Measurements from ENCODE around the gene SNRPB2.

The SNRPB2 gene

DNA sequence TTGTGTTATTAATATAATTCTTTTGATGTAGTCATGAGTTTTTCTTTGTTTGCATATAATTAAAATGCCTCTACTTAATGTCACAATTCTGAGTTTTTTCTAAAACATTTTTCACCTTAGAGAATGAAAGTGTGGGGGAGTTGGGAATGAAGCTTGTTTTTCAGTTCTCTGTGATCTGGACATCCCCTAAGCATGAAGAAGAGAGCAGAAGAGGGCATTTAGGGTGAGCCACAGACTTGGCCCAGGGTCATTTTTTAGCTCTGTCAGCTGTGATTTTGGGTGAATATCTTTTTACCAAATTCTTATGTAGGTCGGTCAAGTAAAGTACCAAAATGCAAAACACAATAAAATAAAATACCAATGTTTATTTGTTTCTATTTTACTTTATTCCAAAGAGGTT is 22.3 kb downstream of the SNRPB2 start:
- peaks cover 14% of the 10 kb centered on the region for H3K27me3 Mint-ChIP-seq

DNA sequence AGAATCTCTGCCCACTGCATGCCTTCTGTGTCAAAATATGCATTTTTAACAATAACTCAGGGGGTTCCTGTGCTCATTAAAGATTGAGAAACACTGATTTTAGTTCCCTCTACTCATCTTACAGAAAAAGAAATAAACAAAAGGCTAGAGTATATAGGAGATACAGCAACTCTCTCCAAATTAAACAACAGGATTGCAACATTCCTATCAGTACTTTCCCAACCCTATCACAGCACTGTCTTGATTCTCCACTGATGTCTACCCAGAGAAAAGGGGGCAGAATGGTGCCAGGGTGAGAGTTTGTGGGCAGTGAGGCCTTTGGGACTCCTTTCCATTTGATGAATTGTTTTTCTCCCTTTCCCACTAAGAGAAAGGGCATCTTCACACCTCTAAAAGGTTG is 23.1 kb downstream of the SNRPB2 start:
- Mint-ChIP-seq H3K27ac (no peak overlapping the region), H3K36me3 (ENCODE audit: low read depth) (no peaks in the 10 kb centered on the region), H3K9me3 (peaks cover 6% of the 10 kb centered on the region), H3K4me3 (no peak overlapping the region), H3K27me3 (peaks cover 18% of the 10 kb centered on the region), H3K4me1 (ENCODE audit: low read depth) (no peaks in the 10 kb centered on the region)

More for the DNA sequence above, 22.3 kb downstream of the SNRPB2 start:
- H3K4me3 Mint-ChIP-seq, result no peak overlapping the region
- H3K9me3 Mint-ChIP-seq, result peaks cover 6% of the 10 kb centered on the region
- H3K36me3 Mint-ChIP-seq (ENCODE audit: low read depth), result no peaks in the 10 kb centered on the region
- no peak overlapping the region for H3K27ac Mint-ChIP-seq
- H3K4me1 Mint-ChIP-seq (ENCODE audit: low read depth), result no peaks in the 10 kb centered on the region

DNA sequence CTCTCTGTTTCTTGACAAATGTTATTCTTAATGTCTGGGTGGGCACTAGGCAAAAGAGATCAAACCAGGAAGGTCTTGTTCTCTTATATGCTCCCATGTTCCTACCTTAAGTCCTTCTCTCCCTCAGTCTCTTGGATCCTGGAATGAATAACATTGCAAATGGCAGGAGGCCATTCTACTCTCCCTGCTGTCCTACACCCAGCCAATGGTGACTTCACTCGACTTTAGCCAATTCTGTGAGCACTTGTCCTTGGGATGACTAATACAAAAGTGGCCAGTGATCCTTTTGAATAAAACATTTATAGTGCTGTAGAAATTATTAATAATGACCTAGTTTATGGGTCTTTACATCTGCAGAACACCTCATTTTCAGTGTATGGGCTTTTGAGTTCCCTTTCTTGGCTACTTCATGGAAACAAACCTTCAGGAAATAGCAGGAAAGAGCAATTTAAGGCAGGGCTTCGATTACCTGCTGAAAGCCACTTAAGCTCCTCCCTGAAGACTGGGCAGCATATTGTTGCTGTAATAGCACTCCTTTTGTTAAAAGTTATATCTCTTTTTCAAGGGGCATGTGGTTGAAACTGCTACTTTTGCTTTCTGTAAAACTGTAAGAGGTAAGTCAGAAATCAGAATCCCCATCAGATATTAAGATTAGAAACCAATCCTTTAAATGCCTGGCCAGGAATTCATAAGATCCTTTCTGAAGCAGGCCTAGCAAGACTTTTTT is 28.8 kb downstream of the SNRPB2 start:
- H3K9me3 Mint-ChIP-seq, result peaks cover 6% of the 10 kb centered on the region
- no peaks in the 10 kb centered on the region for H3K36me3 Mint-ChIP-seq (ENCODE audit: low read depth)
- H3K27ac Mint-ChIP-seq, result no peak overlapping the region
- H3K4me1 Mint-ChIP-seq (ENCODE audit: low read depth), result no peaks in the 10 kb centered on the region
- H3K4me3 Mint-ChIP-seq, result no peak overlapping the region
- peaks cover 22% of the 10 kb centered on the region for H3K27me3 Mint-ChIP-seq

DNA sequence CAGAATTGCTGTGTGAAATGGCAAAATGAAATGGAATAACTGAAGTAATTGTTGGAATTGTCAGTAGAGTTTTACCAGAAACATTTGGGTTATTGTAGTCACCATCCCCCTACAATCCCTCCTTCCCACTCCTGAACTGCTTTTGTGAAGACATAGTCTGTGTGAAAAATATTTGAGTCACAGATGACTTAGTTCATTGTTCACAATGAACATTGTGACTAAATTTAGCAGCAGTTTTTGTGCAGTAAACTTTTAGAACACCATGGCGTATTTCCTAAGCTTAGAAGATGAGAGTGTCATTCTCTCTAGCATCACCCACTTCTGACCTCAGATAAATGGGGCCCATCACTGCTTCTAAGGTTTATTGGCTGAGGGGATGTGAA is 29.3 kb downstream of the SNRPB2 start:
- Mint-ChIP-seq H3K4me3 (no peak overlapping the region), H3K27me3 (peaks cover 23% of the 10 kb centered on the region), H3K9me3 (peaks cover 6% of the 10 kb centered on the region), H3K27ac (no peak overlapping the region), H3K4me1 (ENCODE audit: low read depth) (no peaks in the 10 kb centered on the region), H3K36me3 (ENCODE audit: low read depth) (no peaks in the 10 kb centered on the region)

DNA sequence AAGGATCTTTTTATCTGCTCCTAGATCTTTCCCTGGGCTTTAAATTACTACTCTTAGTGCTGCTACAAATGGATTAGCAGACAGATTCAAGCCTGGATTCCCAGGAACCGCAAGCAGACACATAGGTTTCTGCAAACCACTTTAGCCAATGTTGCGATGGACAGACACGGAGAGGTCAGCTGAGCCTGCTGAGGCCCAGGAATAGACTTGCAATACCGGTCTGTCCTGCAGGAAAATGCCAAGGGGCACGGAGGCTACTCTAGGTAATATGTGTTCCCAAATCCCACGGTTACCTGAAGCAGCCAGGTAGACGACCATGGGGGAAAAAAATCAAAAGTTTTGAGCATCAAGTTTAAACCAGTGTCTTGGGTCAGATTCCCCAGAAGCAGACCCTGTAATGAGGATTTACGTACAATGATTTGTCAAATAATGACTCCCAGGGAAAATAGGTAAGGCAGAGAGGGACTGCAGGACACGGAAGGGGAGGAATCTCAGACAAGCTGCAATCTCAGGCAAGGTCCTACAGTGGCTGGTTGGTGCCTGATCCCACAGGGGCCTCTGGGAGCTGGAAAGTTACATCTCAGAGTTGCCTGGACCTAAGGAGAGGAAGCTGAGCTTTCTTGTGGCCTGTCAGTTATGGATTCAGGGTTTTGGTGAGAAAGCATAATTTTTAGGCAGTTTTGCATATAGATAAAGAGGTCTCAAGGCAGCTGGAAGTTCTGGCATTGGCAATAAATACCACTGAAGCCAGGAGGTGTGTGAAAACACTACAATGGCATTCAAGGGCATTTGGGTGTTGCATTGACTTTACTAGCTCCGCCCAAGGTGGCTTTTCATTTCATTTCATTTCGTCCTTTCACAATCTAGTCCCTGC is 30.8 kb downstream of the SNRPB2 start:
- H3K36me3 Mint-ChIP-seq (ENCODE audit: low read depth), result no peaks in the 10 kb centered on the region
- no peak overlapping the region for H3K4me3 Mint-ChIP-seq
- H3K27ac Mint-ChIP-seq, result no peak overlapping the region
- peaks cover 6% of the 10 kb centered on the region for H3K9me3 Mint-ChIP-seq
- H3K27me3 Mint-ChIP-seq, result peaks cover 29% of the 10 kb centered on the region
- H3K4me1 Mint-ChIP-seq (ENCODE audit: low read depth), result no peaks in the 10 kb centered on the region

DNA sequence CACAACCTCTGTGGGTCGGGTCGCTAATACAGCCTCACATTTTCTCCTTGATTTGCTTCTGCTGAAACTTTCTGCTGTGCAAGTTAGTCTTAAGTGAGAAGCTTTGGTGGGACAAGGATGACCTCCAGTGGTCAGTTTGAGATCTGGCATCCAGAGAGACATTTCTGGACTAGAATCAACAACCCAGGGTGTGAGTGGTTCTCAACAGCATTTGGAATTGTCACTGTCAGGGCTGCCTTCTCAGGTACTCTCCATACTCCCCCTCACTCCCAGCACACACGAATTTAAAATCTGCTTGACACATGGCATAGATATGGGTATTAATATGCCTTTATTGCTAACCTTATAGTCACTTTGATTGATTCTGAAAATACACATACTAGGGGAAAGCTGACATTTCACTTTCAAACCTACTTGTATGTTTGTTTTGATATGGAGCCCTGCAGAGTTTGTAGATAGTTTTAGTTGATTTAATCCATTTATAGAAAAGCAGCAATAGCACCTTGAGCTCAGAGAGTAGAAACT is 31.5 kb downstream of the SNRPB2 start:
- peaks cover 34% of the 10 kb centered on the region for H3K27me3 Mint-ChIP-seq
- H3K4me3 Mint-ChIP-seq, result no peak overlapping the region
- peaks cover 2% of the 10 kb centered on the region for H3K9me3 Mint-ChIP-seq
- no peaks in the 10 kb centered on the region for H3K4me1 Mint-ChIP-seq (ENCODE audit: low read depth)
- no peak overlapping the region for H3K27ac Mint-ChIP-seq
- no peaks in the 10 kb centered on the region for H3K36me3 Mint-ChIP-seq (ENCODE audit: low read depth)

DNA sequence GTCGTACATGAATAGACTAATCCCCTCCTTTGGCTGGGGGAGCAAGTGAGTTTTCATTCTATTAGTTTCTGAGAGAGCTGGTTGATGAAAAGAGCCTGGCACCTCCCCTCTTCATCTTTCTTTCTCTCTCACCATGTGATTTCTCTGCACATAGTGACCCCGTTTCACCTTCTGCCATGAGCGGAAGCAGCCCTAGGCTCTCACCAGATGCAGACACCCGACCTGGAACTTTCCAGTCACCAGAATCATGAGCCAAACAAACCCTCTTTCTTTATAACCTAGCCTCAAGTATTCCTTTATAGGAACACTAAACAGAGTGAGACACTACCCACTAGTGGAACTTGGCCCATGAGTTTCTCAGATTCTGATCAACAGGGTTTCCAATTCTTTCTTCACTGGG is 34.7 kb downstream of the SNRPB2 start:
- Mint-ChIP-seq H3K9me3 (no peaks in the 10 kb centered on the region), H3K27ac (no peak overlapping the region), H3K27me3 (peaks cover 40% of the 10 kb centered on the region), H3K4me3 (no peak overlapping the region), H3K36me3 (ENCODE audit: low read depth) (no peaks in the 10 kb centered on the region), H3K4me1 (ENCODE audit: low read depth) (no peaks in the 10 kb centered on the region)

DNA sequence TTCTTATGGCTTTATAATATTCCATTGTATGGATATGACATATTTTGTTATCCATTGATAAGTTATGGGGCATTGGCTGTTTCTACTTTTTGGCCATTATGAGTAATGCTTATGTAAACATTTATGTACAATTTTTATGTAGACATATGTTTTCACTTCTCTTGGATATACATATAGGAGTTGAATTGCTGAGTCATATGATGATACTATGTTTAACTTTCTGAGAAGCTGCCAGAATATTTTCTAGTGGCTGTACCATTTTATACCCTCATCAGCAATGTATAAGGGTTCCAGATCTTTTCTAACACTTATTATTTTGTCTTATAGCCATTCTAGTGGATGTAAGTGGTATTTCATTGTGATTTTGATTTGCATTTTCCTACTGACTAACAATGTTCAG is 41.4 kb downstream of the SNRPB2 start:
- no peaks in the 10 kb centered on the region for H3K36me3 Mint-ChIP-seq (ENCODE audit: low read depth)
- no peak overlapping the region for H3K4me3 Mint-ChIP-seq
- no peak overlapping the region for H3K27ac Mint-ChIP-seq
- no peaks in the 10 kb centered on the region for H3K4me1 Mint-ChIP-seq (ENCODE audit: low read depth)
- peaks cover 9% of the 10 kb centered on the region for H3K9me3 Mint-ChIP-seq
- H3K27me3 Mint-ChIP-seq, result peaks cover 28% of the 10 kb centered on the region

DNA sequence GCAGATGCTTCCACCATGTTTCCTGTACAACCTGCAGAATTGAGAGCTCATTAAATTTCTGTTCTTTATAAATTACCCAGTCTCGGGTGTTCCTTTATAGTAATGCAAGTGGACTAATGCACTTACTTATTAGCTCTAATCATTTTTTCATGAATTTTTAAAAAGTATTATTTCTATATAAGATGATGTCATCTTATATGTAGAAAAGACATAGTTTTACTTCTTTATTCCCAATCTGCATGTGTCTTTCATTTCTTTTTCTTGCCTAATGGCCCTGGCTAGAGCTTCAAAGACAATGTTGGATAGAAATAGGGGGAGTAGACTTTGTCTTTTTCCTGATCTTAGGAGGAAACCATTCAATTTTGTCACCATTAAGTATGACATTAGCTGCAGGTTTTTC is 46.1 kb downstream of the SNRPB2 start:
- Mint-ChIP-seq H3K4me1 (ENCODE audit: low read depth) (no peaks in the 10 kb centered on the region), H3K27ac (no peak overlapping the region), H3K27me3 (peaks cover 13% of the 10 kb centered on the region), H3K36me3 (ENCODE audit: low read depth) (no peaks in the 10 kb centered on the region), H3K4me3 (no peak overlapping the region), H3K9me3 (peaks cover 12% of the 10 kb centered on the region)

DNA sequence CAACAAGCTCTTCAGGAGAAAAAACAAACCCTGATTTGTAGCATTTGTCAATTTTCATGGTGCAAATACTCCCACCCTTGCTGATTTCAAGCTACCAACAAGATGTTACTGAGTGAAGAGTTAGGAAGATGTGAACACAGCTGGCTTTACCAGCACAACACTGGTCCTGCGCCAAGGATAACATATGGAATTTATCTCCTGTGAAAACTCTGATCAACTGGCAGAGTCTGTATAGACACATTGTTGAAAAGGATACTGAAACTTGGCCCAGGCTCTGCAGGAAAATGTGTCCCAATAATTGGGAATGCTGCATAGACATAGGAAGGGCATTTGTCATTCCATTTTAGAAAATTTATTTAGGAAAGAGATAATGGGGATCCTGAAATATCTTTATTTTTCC is 47.3 kb downstream of the SNRPB2 start:
- Mint-ChIP-seq H3K27ac (no peak overlapping the region), H3K27me3 (peaks cover 10% of the 10 kb centered on the region), H3K4me1 (ENCODE audit: low read depth) (no peaks in the 10 kb centered on the region), H3K36me3 (ENCODE audit: low read depth) (no peaks in the 10 kb centered on the region), H3K9me3 (peaks cover 13% of the 10 kb centered on the region), H3K4me3 (no peak overlapping the region)

DNA sequence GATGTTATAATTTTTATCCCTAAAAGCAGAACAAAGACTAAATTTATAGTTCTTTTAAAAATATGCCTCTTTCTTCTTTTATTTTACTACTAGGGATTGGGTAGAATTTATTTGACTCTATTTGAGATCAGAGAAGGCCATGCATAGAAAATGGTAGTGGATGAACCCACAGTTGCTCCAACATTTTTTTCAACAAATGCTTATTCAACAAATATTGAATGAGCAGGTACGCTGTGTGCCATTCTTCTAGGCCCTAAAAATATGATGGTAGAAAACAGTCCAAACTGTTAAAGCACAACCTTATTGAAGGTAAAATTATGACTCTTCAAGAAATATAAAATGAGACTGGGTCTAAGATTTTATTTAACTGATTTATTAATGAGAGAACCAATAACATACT is 48.3 kb downstream of the SNRPB2 start:
- Mint-ChIP-seq H3K4me3 (no peak overlapping the region), H3K27me3 (peaks cover 6% of the 10 kb centered on the region), H3K9me3 (peaks cover 23% of the 10 kb centered on the region), H3K4me1 (ENCODE audit: low read depth) (no peaks in the 10 kb centered on the region), H3K36me3 (ENCODE audit: low read depth) (no peaks in the 10 kb centered on the region), H3K27ac (no peak overlapping the region)

DNA sequence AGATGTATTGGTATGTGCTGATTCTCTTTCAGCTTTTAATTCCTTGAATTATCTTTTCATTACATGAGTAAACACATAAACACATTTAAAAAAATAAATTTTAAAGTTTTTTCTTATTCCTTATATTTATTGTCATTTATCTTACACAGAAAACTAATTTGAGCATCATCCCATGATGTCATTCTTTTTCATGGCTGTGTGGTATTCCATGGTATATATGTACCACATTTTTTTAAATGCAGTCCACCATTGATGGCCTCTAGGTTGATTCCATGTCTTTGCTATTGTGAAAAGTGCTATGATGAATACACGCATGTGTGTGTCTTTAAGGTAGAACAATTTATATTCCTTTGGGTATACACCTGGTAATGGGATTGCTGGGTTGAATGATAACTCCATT is 51.7 kb downstream of the SNRPB2 start:
- Mint-ChIP-seq H3K4me3 (no peak overlapping the region), H3K27me3 (no peaks in the 10 kb centered on the region), H3K4me1 (ENCODE audit: low read depth) (no peaks in the 10 kb centered on the region), H3K27ac (no peak overlapping the region), H3K36me3 (ENCODE audit: low read depth) (no peaks in the 10 kb centered on the region), H3K9me3 (peaks cover 19% of the 10 kb centered on the region)

DNA sequence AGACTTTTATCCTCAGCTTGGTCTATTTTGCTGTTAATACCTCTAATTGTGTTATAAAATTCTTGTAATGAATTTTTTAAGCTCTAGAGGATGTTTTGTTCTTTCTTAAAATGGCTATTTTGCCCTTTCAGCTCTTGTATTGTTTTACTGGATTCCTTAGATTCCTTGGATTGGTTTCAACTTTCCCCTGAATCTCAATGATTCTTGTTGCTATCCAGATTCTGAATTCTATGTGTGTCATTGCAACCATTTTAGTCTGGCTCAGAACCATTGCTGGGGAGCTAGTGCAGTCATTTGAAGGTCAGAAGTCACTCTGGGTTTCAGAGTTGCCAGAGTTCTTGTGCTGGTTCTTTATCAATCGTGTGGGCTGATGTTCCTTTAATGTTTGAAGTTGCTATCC is 55.4 kb downstream of the SNRPB2 start:
- Mint-ChIP-seq H3K4me1 (ENCODE audit: low read depth) (no peaks in the 10 kb centered on the region), H3K9me3 (peaks cover 18% of the 10 kb centered on the region), H3K27me3 (peaks cover 14% of the 10 kb centered on the region), H3K36me3 (ENCODE audit: low read depth) (no peaks in the 10 kb centered on the region), H3K4me3 (no peak overlapping the region), H3K27ac (no peak overlapping the region)
